ENCODE data around the gene POMT2.

- TF ChIP-seq CTCF (IDR thresholded peaks at IDR 0.05): no peak
- TF ChIP-seq POLR2A (IDR thresholded peaks at IDR 0.05): no peak
- no peak for TF ChIP-seq POLR2AphosphoS5 (IDR thresholded peaks at IDR 0.05)
- TF ChIP-seq EP300 (IDR thresholded peaks at IDR 0.05): no peak
These were observed 2.3 kb upstream of the POMT2 start for GRCh38 chr14:77322951-77323350.
